ENCODE results near the gene TNIK.

GRCh38 chr3:171311784-171312183 lies 148.4 kb downstream of the TNIK start:
- TF ChIP-seq, protein P1, sequence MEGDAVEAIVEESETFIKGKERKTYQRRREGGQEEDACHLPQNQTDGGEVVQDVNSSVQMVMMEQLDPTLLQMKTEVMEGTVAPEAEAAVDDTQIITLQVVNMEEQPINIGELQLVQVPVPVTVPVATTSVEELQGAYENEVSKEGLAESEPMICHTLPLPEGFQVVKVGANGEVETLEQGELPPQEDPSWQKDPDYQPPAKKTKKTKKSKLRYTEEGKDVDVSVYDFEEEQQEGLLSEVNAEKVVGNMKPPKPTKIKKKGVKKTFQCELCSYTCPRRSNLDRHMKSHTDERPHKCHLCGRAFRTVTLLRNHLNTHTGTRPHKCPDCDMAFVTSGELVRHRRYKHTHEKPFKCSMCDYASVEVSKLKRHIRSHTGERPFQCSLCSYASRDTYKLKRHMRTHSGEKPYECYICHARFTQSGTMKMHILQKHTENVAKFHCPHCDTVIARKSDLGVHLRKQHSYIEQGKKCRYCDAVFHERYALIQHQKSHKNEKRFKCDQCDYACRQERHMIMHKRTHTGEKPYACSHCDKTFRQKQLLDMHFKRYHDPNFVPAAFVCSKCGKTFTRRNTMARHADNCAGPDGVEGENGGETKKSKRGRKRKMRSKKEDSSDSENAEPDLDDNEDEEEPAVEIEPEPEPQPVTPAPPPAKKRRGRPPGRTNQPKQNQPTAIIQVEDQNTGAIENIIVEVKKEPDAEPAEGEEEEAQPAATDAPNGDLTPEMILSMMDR (conservative IDR thresholded peaks at IDR 0.05): no peak
- no peak for TF ChIP-seq ZFX (IDR thresholded peaks at IDR 0.05)
